ENCODE measurements around the gene SHISA9. TPM values are rescaled to one million over a fixed set of nuclear protein-coding genes. Genes with fewer than 3 reads are reported as not detected.

SHISA9 gene
- polyA plus RNA-seq, 2 of the 4 experiments (the other 2 are of a cell fraction): 0.16 TPM; not detected in 1

GRCh38 chr16:13171313-13171712 lies 269.9 kb downstream of the SHISA9 start:
- 31% methylated on average over 2 of the region's 4 CpGs for WGBS (ENCODE audit: missing lambda C conversion rate)
- FAIRE-seq: no peak

GRCh38 chr16:13176711-13177110 lies 275.3 kb downstream of the SHISA9 start:
- no peak for ATAC-seq
- CTCF ChIA-PET: no interaction called here
- H3K4me1 ChIP-seq: no peaks in the 10 kb centered on the region
- no peak for FAIRE-seq
- no peak overlapping the region for H3K4me3 ChIP-seq
- TF ChIP-seq NFE2L2 (conservative IDR thresholded peaks at IDR 0.05; ENCODE audit: low read length) (no peak), BHLHE40 (IDR thresholded peaks at IDR 0.05; ENCODE audit: low read depth, low read length) (no peak), NPAS2 (CRISPR knock-in tag; IDR thresholded peaks at IDR 0.05; ENCODE audit: borderline replicate concordance) (no peak), HOXB5 (CRISPR knock-in tag; IDR thresholded peaks at IDR 0.05) (no peak), TP53 (CRISPR knock-in tag; IDR thresholded peaks at IDR 0.05) (no peak), CBX2 (IDR thresholded peaks at IDR 0.05; ENCODE audit: borderline replicate concordance, low read depth) (no peak), HOXA7 (CRISPR knock-in tag; IDR thresholded peaks at IDR 0.05) (no peak), ZNF302 (CRISPR knock-in tag; IDR thresholded peaks at IDR 0.05) (no peak), ESRRA (IDR thresholded peaks at IDR 0.05; ENCODE audit: borderline replicate concordance, low read length) (no peak), CBX8 (IDR thresholded peaks at IDR 0.05) (no peak), RCOR1 (IDR thresholded peaks at IDR 0.05; ENCODE audit: low read depth, low read length) (no peak)
- TF ChIP-seq, protein P1, sequence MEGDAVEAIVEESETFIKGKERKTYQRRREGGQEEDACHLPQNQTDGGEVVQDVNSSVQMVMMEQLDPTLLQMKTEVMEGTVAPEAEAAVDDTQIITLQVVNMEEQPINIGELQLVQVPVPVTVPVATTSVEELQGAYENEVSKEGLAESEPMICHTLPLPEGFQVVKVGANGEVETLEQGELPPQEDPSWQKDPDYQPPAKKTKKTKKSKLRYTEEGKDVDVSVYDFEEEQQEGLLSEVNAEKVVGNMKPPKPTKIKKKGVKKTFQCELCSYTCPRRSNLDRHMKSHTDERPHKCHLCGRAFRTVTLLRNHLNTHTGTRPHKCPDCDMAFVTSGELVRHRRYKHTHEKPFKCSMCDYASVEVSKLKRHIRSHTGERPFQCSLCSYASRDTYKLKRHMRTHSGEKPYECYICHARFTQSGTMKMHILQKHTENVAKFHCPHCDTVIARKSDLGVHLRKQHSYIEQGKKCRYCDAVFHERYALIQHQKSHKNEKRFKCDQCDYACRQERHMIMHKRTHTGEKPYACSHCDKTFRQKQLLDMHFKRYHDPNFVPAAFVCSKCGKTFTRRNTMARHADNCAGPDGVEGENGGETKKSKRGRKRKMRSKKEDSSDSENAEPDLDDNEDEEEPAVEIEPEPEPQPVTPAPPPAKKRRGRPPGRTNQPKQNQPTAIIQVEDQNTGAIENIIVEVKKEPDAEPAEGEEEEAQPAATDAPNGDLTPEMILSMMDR (IDR thresholded peaks at IDR 0.05): no peak
- H3K4me2 ChIP-seq: no peak overlapping the region
- WGBS (ENCODE audit: missing lambda C conversion rate): 2% methylated on average over 3 of the region's 3 CpGs
- POLR2A ChIA-PET: no interaction called here
- H3K27ac ChIP-seq: no peak overlapping the region
- no peak for DNase-seq (ENCODE audit: low read depth in 1 of 2, low spot score in 1 of 2)
- no peaks in the 10 kb centered on the region for H3K9me3 ChIP-seq

More at GRCh38 chr16:13171313-13171712, 269.9 kb downstream of the SHISA9 start:
- Histone ChIP-seq H3K4me2 (no peak overlapping the region), H3K4me1 (no peaks in the 10 kb centered on the region), H3K4me3 (no peak overlapping the region), H3K9me3 (no peaks in the 10 kb centered on the region), H3K27ac (no peak overlapping the region)
- ATAC-seq: no peak
- no peak for DNase-seq (ENCODE audit: low read depth in 1 of 2, low spot score in 1 of 2)
- ChIA-PET CTCF (no interaction called here), POLR2A (no interaction called here)
- TF ChIP-seq RFX5 (IDR thresholded peaks at IDR 0.05): no peak
- no peak for TF ChIP-seq HOXA7 (CRISPR knock-in tag; IDR thresholded peaks at IDR 0.05)
- no peak for TF ChIP-seq CHD4 (IDR thresholded peaks at IDR 0.05; ENCODE audit: borderline replicate concordance)
- no peak for TF ChIP-seq RNF2 (IDR thresholded peaks at IDR 0.05; ENCODE audit: borderline replicate concordance, low read depth)
- TF ChIP-seq, protein P2, sequence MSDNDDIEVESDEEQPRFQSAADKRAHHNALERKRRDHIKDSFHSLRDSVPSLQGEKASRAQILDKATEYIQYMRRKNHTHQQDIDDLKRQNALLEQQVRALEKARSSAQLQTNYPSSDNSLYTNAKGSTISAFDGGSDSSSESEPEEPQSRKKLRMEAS (IDR thresholded peaks at IDR 0.05): no peak
- no peak for TF ChIP-seq MYC (IDR thresholded peaks at IDR 0.05; ENCODE audit: borderline replicate concordance, low read length)
- TF ChIP-seq GATA3 (IDR thresholded peaks at IDR 0.05; ENCODE audit: borderline replicate concordance): no peak
- TF ChIP-seq, protein P3, sequence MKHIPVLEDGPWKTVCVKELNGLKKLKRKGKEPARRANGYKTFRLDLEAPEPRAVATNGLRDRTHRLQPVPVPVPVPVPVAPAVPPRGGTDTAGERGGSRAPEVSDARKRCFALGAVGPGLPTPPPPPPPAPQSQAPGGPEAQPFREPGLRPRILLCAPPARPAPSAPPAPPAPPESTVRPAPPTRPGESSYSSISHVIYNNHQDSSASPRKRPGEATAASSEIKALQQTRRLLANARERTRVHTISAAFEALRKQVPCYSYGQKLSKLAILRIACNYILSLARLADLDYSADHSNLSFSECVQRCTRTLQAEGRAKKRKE (CRISPR knock-in tag; IDR thresholded peaks at IDR 0.05; ENCODE audit: low read depth): no peak
- TF ChIP-seq, protein P4, sequence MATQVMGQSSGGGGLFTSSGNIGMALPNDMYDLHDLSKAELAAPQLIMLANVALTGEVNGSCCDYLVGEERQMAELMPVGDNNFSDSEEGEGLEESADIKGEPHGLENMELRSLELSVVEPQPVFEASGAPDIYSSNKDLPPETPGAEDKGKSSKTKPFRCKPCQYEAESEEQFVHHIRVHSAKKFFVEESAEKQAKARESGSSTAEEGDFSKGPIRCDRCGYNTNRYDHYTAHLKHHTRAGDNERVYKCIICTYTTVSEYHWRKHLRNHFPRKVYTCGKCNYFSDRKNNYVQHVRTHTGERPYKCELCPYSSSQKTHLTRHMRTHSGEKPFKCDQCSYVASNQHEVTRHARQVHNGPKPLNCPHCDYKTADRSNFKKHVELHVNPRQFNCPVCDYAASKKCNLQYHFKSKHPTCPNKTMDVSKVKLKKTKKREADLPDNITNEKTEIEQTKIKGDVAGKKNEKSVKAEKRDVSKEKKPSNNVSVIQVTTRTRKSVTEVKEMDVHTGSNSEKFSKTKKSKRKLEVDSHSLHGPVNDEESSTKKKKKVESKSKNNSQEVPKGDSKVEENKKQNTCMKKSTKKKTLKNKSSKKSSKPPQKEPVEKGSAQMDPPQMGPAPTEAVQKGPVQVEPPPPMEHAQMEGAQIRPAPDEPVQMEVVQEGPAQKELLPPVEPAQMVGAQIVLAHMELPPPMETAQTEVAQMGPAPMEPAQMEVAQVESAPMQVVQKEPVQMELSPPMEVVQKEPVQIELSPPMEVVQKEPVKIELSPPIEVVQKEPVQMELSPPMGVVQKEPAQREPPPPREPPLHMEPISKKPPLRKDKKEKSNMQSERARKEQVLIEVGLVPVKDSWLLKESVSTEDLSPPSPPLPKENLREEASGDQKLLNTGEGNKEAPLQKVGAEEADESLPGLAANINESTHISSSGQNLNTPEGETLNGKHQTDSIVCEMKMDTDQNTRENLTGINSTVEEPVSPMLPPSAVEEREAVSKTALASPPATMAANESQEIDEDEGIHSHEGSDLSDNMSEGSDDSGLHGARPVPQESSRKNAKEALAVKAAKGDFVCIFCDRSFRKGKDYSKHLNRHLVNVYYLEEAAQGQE (IDR thresholded peaks at IDR 0.05): no peak
- TF ChIP-seq PHF8 (IDR thresholded peaks at IDR 0.05; ENCODE audit: borderline replicate concordance, low read depth): no peak
- no peak for TF ChIP-seq ZNF302 (CRISPR knock-in tag; IDR thresholded peaks at IDR 0.05)
- no peak for TF ChIP-seq RCOR1 (IDR thresholded peaks at IDR 0.05; ENCODE audit: low read depth, low read length)
- TF ChIP-seq, protein P5, sequence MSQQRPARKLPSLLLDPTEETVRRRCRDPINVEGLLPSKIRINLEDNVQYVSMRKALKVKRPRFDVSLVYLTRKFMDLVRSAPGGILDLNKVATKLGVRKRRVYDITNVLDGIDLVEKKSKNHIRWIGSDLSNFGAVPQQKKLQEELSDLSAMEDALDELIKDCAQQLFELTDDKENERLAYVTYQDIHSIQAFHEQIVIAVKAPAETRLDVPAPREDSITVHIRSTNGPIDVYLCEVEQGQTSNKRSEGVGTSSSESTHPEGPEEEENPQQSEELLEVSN (IDR thresholded peaks at IDR 0.05; ENCODE audit: borderline replicate concordance, low read depth): no peak
- no peak for TF ChIP-seq FOXS1 (CRISPR knock-in tag; IDR thresholded peaks at IDR 0.05)
- TF ChIP-seq EHF (CRISPR knock-in tag; IDR thresholded peaks at IDR 0.05): no peak
- TF ChIP-seq CBX2 (IDR thresholded peaks at IDR 0.05; ENCODE audit: borderline replicate concordance, low read depth): no peak
- TF ChIP-seq, protein P6, sequence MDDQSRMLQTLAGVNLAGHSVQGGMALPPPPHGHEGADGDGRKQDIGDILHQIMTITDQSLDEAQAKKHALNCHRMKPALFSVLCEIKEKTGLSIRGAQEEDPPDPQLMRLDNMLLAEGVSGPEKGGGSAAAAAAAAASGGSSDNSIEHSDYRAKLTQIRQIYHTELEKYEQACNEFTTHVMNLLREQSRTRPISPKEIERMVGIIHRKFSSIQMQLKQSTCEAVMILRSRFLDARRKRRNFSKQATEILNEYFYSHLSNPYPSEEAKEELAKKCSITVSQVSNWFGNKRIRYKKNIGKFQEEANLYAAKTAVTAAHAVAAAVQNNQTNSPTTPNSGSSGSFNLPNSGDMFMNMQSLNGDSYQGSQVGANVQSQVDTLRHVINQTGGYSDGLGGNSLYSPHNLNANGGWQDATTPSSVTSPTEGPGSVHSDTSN (IDR thresholded peaks at IDR 0.05): no peak
- TF ChIP-seq HOXB13 (CRISPR knock-in tag; IDR thresholded peaks at IDR 0.05; ENCODE audit: low read depth): no peak
- no peak for TF ChIP-seq TP53 (CRISPR knock-in tag; IDR thresholded peaks at IDR 0.05)
- TF ChIP-seq SMC3 (IDR thresholded peaks at IDR 0.05): no peak

Data from A549 (cell line).